Suprapubic skin (tissue), 4 donors: ENCODE results near the gene TTC28. TPM values are rescaled to one million over a fixed set of nuclear protein-coding genes. Genes with fewer than 3 reads are reported as not detected.

Source experiments
- DNase-seq, 2 donors: peaks; one replicate each; pipeline ENCODE4 v3.0.0-alpha.2; 2019; ENCODE audit warnings: low spot score in 2 of 2
- H3K27ac ChIP-seq: fragments of 200-600 bp; sonication (generic); one replicate; pipeline ENCODE4 v1.5.1; 2019
- H3K27me3 ChIP-seq: fragments of 200-600 bp; sonication (generic); one replicate; pipeline ENCODE4 v1.5.1; 2019
- H3K36me3 ChIP-seq: fragments of 200-600 bp; sonication (generic); one replicate; pipeline ENCODE4 v1.5.1; 2019
- H3K4me1 ChIP-seq: fragments of 200-600 bp; sonication (generic); one replicate; pipeline ENCODE4 v1.5.1; 2019
- H3K4me3 ChIP-seq: fragments of 200-600 bp; sonication (generic); one replicate; pipeline ENCODE4 v1.5.1; 2019; ENCODE audit warnings: mild to moderate bottlenecking
- H3K9me3 ChIP-seq: fragments of 200-600 bp; sonication (generic); one replicate; pipeline ENCODE4 v1.5.1; 2019
- EP300 ChIP-seq: sonication (generic); formaldehyde crosslinking; IDR thresholded peaks from one replicate; pipeline ENCODE4 v1.6.1; 2017; ENCODE audit warnings: antibody characterized with exemption
- POLR2A ChIP-seq, 2 donors: fragments of 450-650 bp; IDR thresholded peaks; one replicate each; pipeline ENCODE4 v1.6.1; 2017; ENCODE audit warnings: antibody characterized with exemption in 2 of 2, mild to moderate bottlenecking in 2 of 2, moderate library complexity in 2 of 2
- POLR2AphosphoS5 ChIP-seq, 3 donors: sonication (generic); formaldehyde crosslinking; IDR thresholded peaks; one replicate each; pipeline ENCODE4 v1.6.1; 2017; ENCODE audit warnings: antibody characterized with exemption in 3 of 3
- WGBS: methylation state at CpG from one replicate; pipeline ENCODE4 v1.1.5; 2018; 5-methylcytosine and 5-hydroxymethylcytosine counted together
- total RNA-seq, 4 donors: library from RNA; depleted of rRNA; stranded (reverse); fragments of >200 nt; gene quantifications; one replicate each; pipeline ENCODE4 v1.1.0, GENCODE V29; 2016
- TF ChIP-seq, protein P1 (sequence below), 2 donors: fragments of 200-600 bp in 1 of 2; fragments of 450-650 bp in 1 of 2; sonication (generic) in 1 of 2; IDR thresholded peaks; one replicate each; pipeline ENCODE4 v1.5.1; 2016 to 2019; ENCODE audit warnings: antibody characterized with exemption in 2 of 2, mild to moderate bottlenecking in 1 of 2, moderate library complexity in 1 of 2

The TTC28 gene
- total RNA-seq, 4 donors from 2014 or later: 8.1 to 23.1 (median 11.7) TPM

GRCh38 chr22:28051091-28051786 is 628.4 kb downstream of the TTC28 start:
- Histone ChIP-seq H3K27me3 (no peaks in the 10 kb centered on the region), H3K4me3 (no peak overlapping the region), H3K27ac (no peak overlapping the region), H3K36me3 (no peaks in the 10 kb centered on the region), H3K4me1 (peaks cover 6% of the 10 kb centered on the region), H3K9me3 (no peaks in the 10 kb centered on the region)
- 79% methylated on average over 7 of the region's 7 CpGs for WGBS
- no peak for TF ChIP-seq EP300
- TF ChIP-seq POLR2AphosphoS5 (IDR thresholded peaks at IDR 0.05): no peak
- no peak for TF ChIP-seq POLR2A (IDR thresholded peaks at IDR 0.05)
- TF ChIP-seq, protein P1, sequence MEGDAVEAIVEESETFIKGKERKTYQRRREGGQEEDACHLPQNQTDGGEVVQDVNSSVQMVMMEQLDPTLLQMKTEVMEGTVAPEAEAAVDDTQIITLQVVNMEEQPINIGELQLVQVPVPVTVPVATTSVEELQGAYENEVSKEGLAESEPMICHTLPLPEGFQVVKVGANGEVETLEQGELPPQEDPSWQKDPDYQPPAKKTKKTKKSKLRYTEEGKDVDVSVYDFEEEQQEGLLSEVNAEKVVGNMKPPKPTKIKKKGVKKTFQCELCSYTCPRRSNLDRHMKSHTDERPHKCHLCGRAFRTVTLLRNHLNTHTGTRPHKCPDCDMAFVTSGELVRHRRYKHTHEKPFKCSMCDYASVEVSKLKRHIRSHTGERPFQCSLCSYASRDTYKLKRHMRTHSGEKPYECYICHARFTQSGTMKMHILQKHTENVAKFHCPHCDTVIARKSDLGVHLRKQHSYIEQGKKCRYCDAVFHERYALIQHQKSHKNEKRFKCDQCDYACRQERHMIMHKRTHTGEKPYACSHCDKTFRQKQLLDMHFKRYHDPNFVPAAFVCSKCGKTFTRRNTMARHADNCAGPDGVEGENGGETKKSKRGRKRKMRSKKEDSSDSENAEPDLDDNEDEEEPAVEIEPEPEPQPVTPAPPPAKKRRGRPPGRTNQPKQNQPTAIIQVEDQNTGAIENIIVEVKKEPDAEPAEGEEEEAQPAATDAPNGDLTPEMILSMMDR (IDR thresholded peaks at IDR 0.05): no peak
- DNase-seq: no peak

- TF ChIP-seq POLR2A (IDR thresholded peaks at IDR 0.05): no peak
Measured at GRCh38 chr22:28048529-28048928, 631.1 kb downstream of the TTC28 start.

DNA sequence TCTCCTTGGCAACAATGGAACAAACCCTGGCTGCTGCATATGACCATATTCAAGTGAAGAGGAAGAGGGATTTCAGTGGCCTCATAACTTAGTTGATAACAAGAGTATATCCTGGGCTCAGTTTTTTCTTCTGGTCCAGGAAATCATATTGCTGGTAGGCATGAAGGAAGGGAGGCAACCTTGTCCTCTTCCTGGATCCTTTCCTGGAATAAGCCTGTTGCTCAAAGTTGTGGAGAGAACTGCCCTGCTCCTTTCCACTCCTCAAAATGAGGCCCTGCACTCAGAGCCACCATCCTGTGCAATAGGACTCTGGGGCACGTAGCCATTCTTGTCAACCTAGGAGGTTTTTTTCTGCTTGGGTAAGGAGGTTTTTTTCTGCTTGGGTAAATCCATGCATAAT is 631.9 kb downstream of the TTC28 start:
- no peak overlapping the region for H3K4me3 ChIP-seq
- no peaks in the 10 kb centered on the region for H3K27me3 ChIP-seq
- 90% methylated on average over 1 of the region's 1 CpG for WGBS
- no peak overlapping the region for H3K27ac ChIP-seq
- H3K9me3 ChIP-seq: no peaks in the 10 kb centered on the region
- no peak for DNase-seq
- H3K4me1 ChIP-seq: peaks cover 6% of the 10 kb centered on the region
- no peak for TF ChIP-seq POLR2AphosphoS5 (IDR thresholded peaks at IDR 0.05)
- no peak for TF ChIP-seq POLR2A (IDR thresholded peaks at IDR 0.05)
- no peak for TF ChIP-seq EP300
- TF ChIP-seq, protein P1 (IDR thresholded peaks at IDR 0.05): no peak
- no peaks in the 10 kb centered on the region for H3K36me3 ChIP-seq

More at GRCh38 chr22:28048529-28048928, 631.1 kb downstream of the TTC28 start:
- H3K9me3 ChIP-seq: no peaks in the 10 kb centered on the region
- 58% methylated on average over 2 of the region's 2 CpGs for WGBS
- peaks cover 6% of the 10 kb centered on the region for H3K4me1 ChIP-seq
- no peak for DNase-seq
- H3K4me3 ChIP-seq: no peak overlapping the region
- no peaks in the 10 kb centered on the region for H3K27me3 ChIP-seq
- H3K27ac ChIP-seq: no peak overlapping the region
- H3K36me3 ChIP-seq: no peaks in the 10 kb centered on the region

GRCh38 chr22:28046100-28046499 is 633.5 kb downstream of the TTC28 start:
- no peak for DNase-seq
- peaks cover 6% of the 10 kb centered on the region for H3K4me1 ChIP-seq
- no peak overlapping the region for H3K4me3 ChIP-seq
- H3K27ac ChIP-seq: no peak overlapping the region
- H3K27me3 ChIP-seq: no peaks in the 10 kb centered on the region
- no peaks in the 10 kb centered on the region for H3K36me3 ChIP-seq
- TF ChIP-seq POLR2AphosphoS5 (IDR thresholded peaks at IDR 0.05): no peak
- TF ChIP-seq, protein P1 (IDR thresholded peaks at IDR 0.05): no peak
- TF ChIP-seq POLR2A (IDR thresholded peaks at IDR 0.05): no peak
- no peak for TF ChIP-seq EP300
- no peaks in the 10 kb centered on the region for H3K9me3 ChIP-seq

- WGBS: 80% methylated on average over 7 of the region's 7 CpGs
- no peaks in the 10 kb centered on the region for H3K9me3 ChIP-seq
- TF ChIP-seq POLR2A (IDR thresholded peaks at IDR 0.05): no peak
- no peak for TF ChIP-seq POLR2AphosphoS5 (IDR thresholded peaks at IDR 0.05)
- no peak for TF ChIP-seq EP300
- TF ChIP-seq, protein P1 (IDR thresholded peaks at IDR 0.05): no peak
- H3K36me3 ChIP-seq: no peaks in the 10 kb centered on the region
- no peak for DNase-seq
- no peaks in the 10 kb centered on the region for H3K27me3 ChIP-seq
- peaks cover 6% of the 10 kb centered on the region for H3K4me1 ChIP-seq
- H3K4me3 ChIP-seq: no peak overlapping the region
- no peak overlapping the region for H3K27ac ChIP-seq
Measured at GRCh38 chr22:28044546-28045173, 635.0 kb downstream of the TTC28 start.
